Stimulated activated CD8-positive, alpha-beta memory T cell treated with anti-CD3 and anti-CD28 coated beads, Interleukin-2, amount 100 ng/mL, for 48 hours (primary cell): ENCODE data around the gene POPDC3.

Experiments
- DNase-seq, 2 donors: peaks; one replicate each; pipeline ENCODE4 v3.0.0-alpha.2; 2020; ENCODE audit warnings: low read depth in 2 of 2

The POPDC3 gene

GRCh38 chr6:105152880-105153279 is 26.9 kb downstream of the POPDC3 start:
- no peak for DNase-seq

DNA sequence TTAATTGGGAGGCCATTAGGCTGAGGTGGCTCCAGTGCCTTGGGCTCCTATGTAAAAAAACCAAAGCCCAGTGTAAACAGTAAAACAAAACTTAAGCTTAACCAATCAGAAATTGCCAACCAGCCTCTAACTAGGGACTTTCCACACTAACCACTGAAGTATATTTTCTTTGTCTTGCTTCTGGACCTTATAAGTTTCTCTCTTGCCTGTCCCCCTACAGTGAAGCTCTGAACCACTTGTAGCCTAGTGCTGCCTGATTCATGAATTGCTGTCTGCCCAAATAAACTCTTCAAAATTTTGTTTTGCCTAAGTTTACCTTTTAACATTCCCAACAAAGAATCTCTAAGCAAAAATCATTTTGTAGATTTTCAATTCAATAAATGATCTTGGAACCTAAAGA is 28.2 kb downstream of the POPDC3 start:
- no peak for DNase-seq

DNA sequence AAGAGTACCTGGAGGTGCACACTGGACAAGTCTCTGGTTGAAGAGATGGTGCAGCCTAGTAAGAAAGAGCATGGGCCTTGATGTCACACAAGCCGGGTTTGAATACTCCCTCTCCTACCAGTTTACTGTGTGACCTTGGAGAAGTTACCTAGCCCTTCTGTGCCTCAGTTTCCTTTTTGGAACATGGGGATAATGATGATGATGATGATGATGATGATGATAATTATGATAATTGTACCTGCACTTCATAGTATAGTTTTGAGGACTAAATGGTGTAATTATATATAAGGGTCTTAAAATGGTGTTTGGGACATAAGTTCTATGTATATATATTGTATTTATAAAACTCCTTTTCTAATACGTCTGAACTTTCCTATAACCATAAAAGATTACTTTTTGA is 41.7 kb downstream of the POPDC3 start:
- no peak for DNase-seq

GRCh38 chr6:105137388-105137787 is 42.4 kb downstream of the POPDC3 start:
- no peak for DNase-seq

GRCh38 chr6:105136431-105137350 is 43.1 kb downstream of the POPDC3 start:
- DNase-seq = peak in 1 of 2 donors; percentile 14

DNA sequence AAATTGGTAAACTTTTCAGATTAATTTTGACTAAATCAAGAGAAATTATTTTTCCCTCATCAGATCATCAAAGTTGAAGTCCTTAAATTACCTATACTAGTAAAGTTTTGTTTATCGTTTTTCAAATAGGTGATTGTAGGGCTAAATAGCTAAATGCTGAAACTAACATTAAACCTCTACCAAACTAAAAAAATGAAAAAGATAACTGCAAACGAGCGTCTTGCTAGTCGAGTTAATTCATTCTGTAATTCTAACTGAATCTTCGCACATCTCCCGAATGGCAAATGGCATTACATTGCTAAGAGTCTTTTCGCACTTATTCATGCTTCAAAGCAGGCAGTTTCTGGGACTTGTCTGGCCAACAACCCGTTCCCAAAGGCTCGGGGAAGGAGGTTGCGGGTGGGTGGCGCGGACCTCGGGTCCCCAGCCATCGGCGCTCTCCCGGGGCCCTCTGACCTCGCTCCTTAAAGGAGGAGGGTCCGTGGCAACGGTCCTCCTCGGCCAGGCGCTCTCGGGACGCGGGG is 43.8 kb downstream of the POPDC3 start:
- no peak for DNase-seq

DNA sequence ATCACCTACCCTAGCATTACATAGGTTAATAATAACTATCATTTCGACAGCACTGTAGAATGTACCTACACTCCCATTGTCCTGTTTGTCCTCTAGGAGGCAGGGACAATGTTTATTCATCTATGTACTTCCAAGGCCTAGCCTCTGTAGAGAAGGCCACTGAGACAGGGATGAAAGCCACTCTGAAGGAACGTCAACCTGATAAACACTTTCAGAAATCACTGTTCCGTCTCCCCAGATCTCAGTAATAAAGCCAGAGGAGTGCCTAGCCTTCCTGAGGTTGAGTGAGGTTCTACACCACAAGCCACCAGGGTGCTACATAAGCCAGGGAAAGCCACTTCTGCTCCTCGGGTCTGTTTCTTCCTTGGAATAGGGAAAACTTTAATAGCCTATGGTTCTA is 44.8 kb downstream of the POPDC3 start:
- no peak for DNase-seq

GRCh38 chr6:105122717-105123116 is 57.1 kb downstream of the POPDC3 start:
- no peak for DNase-seq

GRCh38 chr6:105121981-105122380 is 57.8 kb downstream of the POPDC3 start:
- no peak for DNase-seq

DNA sequence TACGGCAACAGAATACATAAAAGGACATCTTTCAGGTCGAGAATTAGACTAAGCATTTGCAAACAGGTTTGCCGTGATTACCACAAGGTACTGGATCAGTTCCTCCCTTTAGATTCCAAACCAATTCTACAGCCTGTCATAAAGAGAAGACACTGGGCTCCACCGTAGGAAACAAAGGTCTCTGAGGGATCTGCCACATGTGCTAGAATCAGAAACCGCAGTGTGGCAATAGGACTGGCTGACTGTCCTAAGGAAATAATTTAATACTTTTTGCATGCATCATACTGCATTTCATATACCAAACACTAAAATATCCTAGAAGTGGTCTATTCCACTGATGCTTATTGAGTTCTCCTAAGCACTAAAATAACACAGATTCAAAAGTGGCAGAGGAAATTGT is 59.2 kb downstream of the POPDC3 start:
- no peak for DNase-seq

DNA sequence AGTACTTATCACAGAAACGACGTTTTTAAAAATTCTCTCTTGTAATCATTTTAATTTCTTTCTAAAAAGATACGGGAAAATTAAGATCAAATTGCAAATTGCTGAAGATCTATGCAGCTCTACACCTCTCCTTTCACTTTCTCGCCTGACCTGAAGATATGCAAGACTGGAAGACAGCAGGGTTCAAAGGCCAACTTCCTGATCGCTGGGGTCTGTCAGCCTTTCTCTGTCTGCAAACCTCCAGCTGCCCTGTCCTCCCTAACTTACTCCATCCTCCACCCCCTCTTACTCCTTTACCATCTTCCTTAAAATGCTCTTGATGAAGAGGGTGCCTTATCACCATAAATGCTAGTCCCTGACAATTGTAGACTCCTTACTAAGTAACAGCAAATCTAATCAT is 63.7 kb downstream of the POPDC3 start:
- no peak for DNase-seq

DNA sequence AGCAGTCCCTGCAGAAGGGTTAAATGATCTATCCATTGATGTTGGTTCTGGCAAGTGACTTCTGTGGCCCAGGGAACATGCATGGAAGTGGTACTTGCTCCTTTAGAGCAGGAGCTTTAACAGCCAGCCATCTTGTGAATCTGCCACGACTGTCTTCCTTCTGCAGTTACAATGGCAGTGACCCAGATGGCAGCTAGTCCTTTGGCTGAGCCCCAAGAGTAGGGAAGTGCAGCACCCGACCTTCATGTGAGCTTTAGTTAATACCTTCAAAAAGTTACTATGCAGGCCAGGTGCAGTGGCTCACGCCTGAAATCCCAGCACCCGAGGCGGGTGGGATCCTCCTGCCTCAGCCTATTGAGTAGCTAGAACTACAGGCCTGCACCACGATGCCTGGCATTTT is 66.4 kb downstream of the POPDC3 start:
- DNase-seq = no peak

- DNase-seq = no peak
Measured at GRCh38 chr6:105112577-105112976, 67.2 kb downstream of the POPDC3 start.

DNA sequence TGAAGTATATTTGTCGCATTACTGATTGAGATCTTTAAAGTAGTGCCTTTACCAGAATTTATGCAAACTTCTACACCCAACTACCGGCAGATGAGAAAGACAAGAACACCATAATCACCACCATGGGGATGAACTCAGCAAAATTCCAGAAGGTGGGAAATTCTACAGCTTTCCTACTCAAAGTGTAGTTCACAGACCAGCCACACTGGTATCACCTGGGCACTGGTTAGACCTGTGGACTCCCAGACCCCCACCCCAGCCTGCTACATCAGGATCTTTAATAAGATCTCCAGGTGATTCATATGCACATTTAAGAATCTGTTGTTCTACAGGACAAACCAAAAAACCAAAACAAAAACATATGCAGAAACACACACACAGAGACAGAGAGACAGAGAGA is 67.9 kb downstream of the POPDC3 start:
- DNase-seq = no peak

GRCh38 chr6:105111105-105111504 is 68.7 kb downstream of the POPDC3 start:
- DNase-seq = no peak

DNA sequence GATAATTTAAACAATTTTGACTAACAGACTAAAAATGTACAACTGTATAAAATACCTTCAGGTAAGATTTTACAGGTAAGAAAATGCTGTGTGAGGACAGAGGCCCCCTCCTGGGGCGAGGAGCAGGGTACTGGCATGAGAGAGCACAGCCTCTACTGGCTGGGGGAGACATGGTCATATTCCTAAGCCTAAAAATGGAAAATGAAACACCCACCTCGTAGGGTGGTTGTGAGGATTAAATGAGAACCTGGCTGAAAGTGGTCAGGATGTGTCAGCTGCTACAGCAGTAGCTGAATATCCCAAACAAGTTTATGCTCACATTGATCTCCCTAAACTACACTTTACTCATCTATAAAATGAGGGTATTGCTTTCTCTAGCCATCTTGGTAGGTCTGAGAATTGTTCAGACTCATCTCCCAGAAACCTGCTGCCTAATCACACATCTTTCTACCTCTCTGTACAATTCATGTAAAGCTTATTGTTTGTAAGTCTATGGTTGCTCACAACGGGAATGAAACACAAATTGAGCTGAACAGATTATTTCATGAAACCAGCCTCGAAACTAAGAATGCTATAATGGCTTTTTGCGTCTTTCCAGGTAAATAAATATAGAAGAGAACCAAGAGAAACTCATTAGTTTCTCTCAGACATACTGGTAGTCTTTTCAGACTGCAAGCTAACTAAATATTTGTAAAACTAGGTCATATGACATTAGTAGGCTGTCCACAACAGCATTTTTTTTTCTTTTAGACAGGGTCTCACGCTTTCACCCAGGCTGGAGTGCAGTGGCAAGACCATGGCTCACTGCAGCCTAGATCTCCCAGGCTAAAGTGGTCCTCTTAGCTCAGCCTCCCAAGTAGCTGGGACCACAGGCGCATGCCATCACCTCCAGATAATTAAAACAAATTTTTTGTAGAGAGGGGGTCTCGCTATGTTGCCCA is 69.6 kb downstream of the POPDC3 start:
- no peak for DNase-seq

GRCh38 chr6:105108631-105109262 is 71.1 kb downstream of the POPDC3 start:
- DNase-seq = no peak
